H1 (cell line): ENCODE results near the gene ANKRD11. TPM values are rescaled to one million over a fixed set of nuclear protein-coding genes. Genes with fewer than 3 reads are reported as not detected.

ENCODE experiments used
- CTCF ChIA-PET: fragments of 300-600 bp; sonication (Branson Sonifier 250); formaldehyde crosslinking; loops from one replicate; lab custom pipeline; 2021; ENCODE audit not compliant: partially characterized antibody; lab: Charles Lee
- POLR2A ChIA-PET: fragments of 300-600 bp; sonication (Branson Sonifier 250); formaldehyde crosslinking; loops from one replicate; lab custom pipeline; 2021; ENCODE audit warnings: inconsistent platforms; ENCODE audit not compliant: partially characterized antibody; lab: Charles Lee
- DNase-seq, 2 experiments: peaks; one replicate each; pipeline versions ENCODE4 v3.0.0 to v3.0.0-alpha.2; 2010 to 2022; ENCODE audit warnings: low spot score in 2 of 2, low read depth in 1 of 2, mixed read lengths in 1 of 2
- FAIRE-seq: peaks from 2 replicates; lab custom pipeline; 2011; peaks lifted over from hg19 to GRCh38; lab: Jason Lieb, UNC
- H2AFZ ChIP-seq: 2 replicates; pipeline ENCODE4 v1.8.1; 2012; ENCODE audit warnings: low read length, inconsistent platforms
- H2AK5ac ChIP-seq: 2 replicates; pipeline ENCODE4 v1.6.1; 2013; ENCODE audit warnings: low read depth, low read length
- H2BK120ac ChIP-seq: replicated peaks from 2 replicates; pipeline ENCODE3; 2013; ENCODE audit warnings: low read depth, low read length, inconsistent platforms
- H2BK12ac ChIP-seq: 2 replicates; pipeline ENCODE4 v1.6.1; 2013; ENCODE audit warnings: low read depth, low read length
- H2BK15ac ChIP-seq: 2 replicates; pipeline ENCODE4 v1.6.1; 2013; ENCODE audit warnings: low read length
- H2BK20ac ChIP-seq: 2 replicates; pipeline ENCODE4 v1.6.1; 2013; ENCODE audit warnings: low read length
- H2BK5ac ChIP-seq: 2 replicates; pipeline ENCODE4 v1.6.1; 2013; ENCODE audit warnings: low read depth, low read length
- H3K14ac ChIP-seq: 2 replicates; pipeline ENCODE4 v1.6.1; 2013; ENCODE audit warnings: inconsistent platforms; ENCODE audit not compliant: insufficient read length
- H3K18ac ChIP-seq: 2 replicates; pipeline ENCODE4 v1.6.1; 2013; ENCODE audit warnings: low read length; ENCODE audit errors: extremely low read depth
- H3K23ac ChIP-seq: 2 replicates; pipeline ENCODE4 v1.6.1; 2013; ENCODE audit warnings: inconsistent platforms; ENCODE audit not compliant: insufficient read length
- H3K23me2 ChIP-seq: 2 replicates; pipeline ENCODE4 v1.6.1; 2013; ENCODE audit warnings: low read depth, low read length
- H3K27ac ChIP-seq: 2 replicates; pipeline ENCODE4 v1.6.1; 2011; ENCODE audit warnings: low read depth, low read length, inconsistent platforms
- H3K27me3 ChIP-seq, 4 experiments: replicated peaks in 1 of 4; 1 replicate in 1 of 4; 2 replicates in 3 of 4; pipeline versions ENCODE4 v1.6.1 to v1.8.1; 2011 to 2013; ENCODE audit warnings: low read length in 3 of 4, mild to moderate bottlenecking in 3 of 4, inconsistent platforms in 2 of 4, mixed read lengths in 2 of 4, moderate library complexity in 1 of 4; ENCODE audit not compliant: control insufficient read depth in 3 of 4, insufficient read depth in 3 of 4; ENCODE audit errors: extremely low read depth in 1 of 4
- H3K36me3 ChIP-seq, 4 experiments: 2 replicates each; pipeline versions ENCODE4 v1.6.1 to v1.8.1; 2011 to 2013; ENCODE audit warnings: mild to moderate bottlenecking in 4 of 4, low read length in 3 of 4, moderate library complexity in 2 of 4, control low read depth in 1 of 4, inconsistent platforms in 1 of 4; ENCODE audit not compliant: insufficient read depth in 4 of 4, control insufficient read depth in 2 of 4
- H3K4ac ChIP-seq: replicated peaks from 2 replicates; pipeline ENCODE3; 2013; ENCODE audit warnings: low read length, low read depth, mixed read lengths, inconsistent platforms; ENCODE audit not compliant: insufficient read length
- H3K4me1 ChIP-seq, 4 experiments: replicated peaks in 1 of 4; 1 replicate in 1 of 4; 2 replicates in 3 of 4; pipeline versions ENCODE4 v1.6.1 to v1.8.1; 2011 to 2013; ENCODE audit warnings: low read length in 3 of 4, inconsistent platforms in 2 of 4, mixed read lengths in 1 of 4; ENCODE audit not compliant: insufficient read depth in 4 of 4, control insufficient read depth in 3 of 4
- H3K4me2 ChIP-seq, 2 experiments: 2 replicates each; pipeline versions ENCODE4 v1.6.1 to v1.8.1; 2011 to 2013; ENCODE audit warnings: low read depth in 2 of 2, low read length in 2 of 2, control low read depth in 1 of 2, inconsistent platforms in 1 of 2, mild to moderate bottlenecking in 1 of 2; ENCODE audit not compliant: insufficient read depth in 1 of 2
- H3K4me3 ChIP-seq, 4 experiments: fragments of 200-600, 300-600 bp in 1 of 4; sonication (generic), shearing (Covaris generic), sonication (Bioruptor Twin) in 1 of 4; 2 replicates each; pipeline versions ENCODE4 v1.5.1 to v1.8.1; 2011 to 2016; ENCODE audit warnings: low read length in 4 of 4, low read depth in 3 of 4, control low read depth in 2 of 4, inconsistent platforms in 2 of 4, mild to moderate bottlenecking in 2 of 4, mixed read lengths in 1 of 4, moderate library complexity in 1 of 4; ENCODE audit not compliant: insufficient read depth in 2 of 4; ENCODE audit errors: extremely low read depth in 1 of 4
- H3K56ac ChIP-seq: replicated peaks from 2 replicates; pipeline ENCODE3; 2013; ENCODE audit warnings: low read depth, mild to moderate bottlenecking, mixed read lengths, low read length, inconsistent platforms; ENCODE audit not compliant: insufficient read length
- H3K79me1 ChIP-seq: 2 replicates; pipeline ENCODE4 v1.6.1; 2013; ENCODE audit warnings: low read depth, low read length, control low read depth
- H3K79me2 ChIP-seq, 2 experiments: 2 replicates each; pipeline versions ENCODE4 v1.6.1 to v1.8.1; 2012 to 2013; ENCODE audit warnings: low read length in 2 of 2, mild to moderate bottlenecking in 2 of 2, inconsistent platforms in 1 of 2; ENCODE audit not compliant: insufficient read depth in 2 of 2, control insufficient read depth in 1 of 2
- H3K9ac ChIP-seq, 4 experiments: replicated peaks in 1 of 4; 1 replicate in 1 of 4; 2 replicates in 3 of 4; pipeline versions ENCODE4 v1.6.1 to v1.8.1; 2011 to 2013; ENCODE audit warnings: low read depth in 3 of 4, low read length in 3 of 4, control low read depth in 2 of 4, mild to moderate bottlenecking in 2 of 4, moderate library complexity in 2 of 4, inconsistent platforms in 1 of 4; ENCODE audit errors: extremely low read depth in 1 of 4
- H3K9me3 ChIP-seq, 2 experiments: 2 replicates each; pipeline versions ENCODE4 v1.6.1 to v1.8.1; 2012 to 2013; ENCODE audit warnings: mild to moderate bottlenecking in 2 of 2, moderate library complexity in 2 of 2, control low read depth in 1 of 2, inconsistent platforms in 1 of 2, low read depth in 1 of 2, low read length in 1 of 2, mixed read lengths in 1 of 2; ENCODE audit not compliant: insufficient read depth in 2 of 2
- H4K20me1 ChIP-seq, 2 experiments: replicated peaks in 1 of 2; 2 replicates each; pipeline versions ENCODE3 to v1.8.1; 2011 to 2013; ENCODE audit warnings: inconsistent platforms in 2 of 2, low read length in 2 of 2, mild to moderate bottlenecking in 1 of 2; ENCODE audit not compliant: insufficient read depth in 2 of 2, control insufficient read depth in 1 of 2
- H4K5ac ChIP-seq: 2 replicates; pipeline ENCODE4 v1.6.1; 2013; ENCODE audit warnings: low read length, low read depth, mixed read lengths, inconsistent platforms; ENCODE audit not compliant: insufficient read length
- H4K8ac ChIP-seq: 2 replicates; pipeline ENCODE4 v1.8.0; 2013; ENCODE audit warnings: mild to moderate bottlenecking, moderate library complexity, low read length, inconsistent platforms; ENCODE audit not compliant: insufficient read depth; ENCODE audit errors: extremely low read depth
- H4K91ac ChIP-seq: replicated peaks from 2 replicates; pipeline ENCODE3; 2013; ENCODE audit warnings: low read length, mixed read lengths, inconsistent platforms; ENCODE audit not compliant: insufficient read length
- CBX5 ChIP-seq: fragments of 300-800, 300-1000 bp; sonication (generic); IDR thresholded peaks from 2 replicates; pipeline ENCODE4 v1.7.1; 2016; ENCODE audit warnings: antibody characterized with exemption, low read length, low read depth
- CREB1 ChIP-seq: IDR thresholded peaks from 2 replicates; pipeline ENCODE4 v1.6.1; 2012; ENCODE audit warnings: inconsistent platforms
- GABPA ChIP-seq: IDR thresholded peaks from 2 replicates; pipeline ENCODE4 v1.6.1; 2011; ENCODE audit warnings: mild to moderate bottlenecking, low read length, moderate library complexity, borderline replicate concordance; ENCODE audit not compliant: insufficient read depth
- RAD21 ChIP-seq, 2 experiments: IDR thresholded peaks in 1 of 2; conservative IDR thresholded peaks in 1 of 2; 2 replicates each; pipeline ENCODE4 v1.6.1; 2011; ENCODE audit warnings: low read depth in 2 of 2, low read length in 2 of 2, improper control_type of control experiment in 1 of 2, inconsistent platforms in 1 of 2, mild to moderate bottlenecking in 1 of 2, moderate library complexity in 1 of 2
- RXRA ChIP-seq: IDR thresholded peaks from 2 replicates; pipeline ENCODE4 v1.6.1; 2011; ENCODE audit warnings: low read depth, mild to moderate bottlenecking, low read length, moderate library complexity; ENCODE audit not compliant: insufficient read depth
- SAP30 ChIP-seq: fragments of 300-600 bp; sonication (generic); IDR thresholded peaks from 2 replicates; pipeline ENCODE4 v1.7.1; 2012; ENCODE audit warnings: low read length, moderate library complexity, mild to moderate bottlenecking, inconsistent platforms; ENCODE audit not compliant: insufficient read depth, insufficient replicate concordance
- SIRT6 ChIP-seq: IDR thresholded peaks from one replicate; pipeline ENCODE4 v1.7.1; 2012; ENCODE audit warnings: low read length, inconsistent platforms
- SP1 ChIP-seq: IDR thresholded peaks from 2 replicates; pipeline ENCODE4 v1.6.1; 2011; ENCODE audit warnings: low read depth, low read length
- SP4 ChIP-seq: IDR thresholded peaks from 2 replicates; pipeline ENCODE4 v1.6.1; 2012; ENCODE audit warnings: low read length, inconsistent platforms
- TEAD4 ChIP-seq: IDR thresholded peaks from 2 replicates; pipeline ENCODE4 v1.6.1; 2012; ENCODE audit warnings: low read depth, low read length, inconsistent platforms, mixed read lengths
- WGBS, 2 experiments: shearing (Covaris generic) in 1 of 2; methylation state at CpG; one replicate each; pipeline versions ENCODE4 v1.1.6 to v1.1.7; 2013 to 2015; ENCODE audit warnings: low lambda C conversion rate in 2 of 2, mixed read lengths in 2 of 2, inconsistent platforms in 1 of 2, low coverage in 1 of 2, missing lambda C conversion rate in 1 of 2; ENCODE audit not compliant: insufficient replicate concordance in 2 of 2, insufficient coverage in 1 of 2, insufficient read length in 1 of 2; ENCODE audit errors: extremely low coverage in 1 of 2, missing lambda C conversion rate in 1 of 2; 5-methylcytosine and 5-hydroxymethylcytosine counted together
- polyA plus RNA-seq, 7 experiments: library from polyadenylated mRNA; depleted of rRNA in 3 of 7; stranded (reverse) in 5 of 7; unstranded in 2 of 7; fragments of >200 nt in 5 of 7; fragments of 200-250 nt in 2 of 7; gene quantifications; 1 replicate in 5 of 7; 2 replicates in 1 of 7; 4 replicates in 1 of 7; pipeline versions ENCODE4 v1.2.1 to v1.2.3, GENCODE V29; 2011 to 2013; ENCODE audit warnings: missing spikeins in 2 of 7, mixed read lengths in 2 of 7
- total RNA-seq: library from RNA; stranded (reverse); fragmentation: NEBNext Ultra II Directional; extraction: Animal tissue kit (Norgen Biotek cat#: 25700); gene quantifications from 2 replicates; pipeline ENCODE4 v1.2.1, GENCODE V29; 2021

ANKRD11 gene
- total and polyA plus RNA-seq, 2 of the 8 experiments (the other 6 are each of a cell fraction or from before 2014, with no cell fraction given): 46.5 to 142 TPM

- Histone ChIP-seq H4K8ac (no peak overlapping the region), H3K79me2 (peaks cover 0 to 38% of the 10 kb centered on the region in 2 experiments; a peak in 2 of 4 replicates), H2BK12ac (peak overlapping the region; percentile 80; the same call in 1 of the 2 replicates), H3K4ac (no peak overlapping the region), H2AFZ (no peak overlapping the region), H3K14ac (no peak overlapping the region), H3K9me3 (no peaks in the 10 kb centered on the region), H3K23ac (no peak overlapping the region), H2BK15ac (no peak overlapping the region; the same call in 1 of the 2 replicates), H3K23me2 (peaks cover 2% of the 10 kb centered on the region; the same call in 1 of the 2 replicates), H2BK20ac (no peak overlapping the region), H3K18ac (no peak overlapping the region), H3K27me3 (no peaks in the 10 kb centered on the region), H4K20me1 (peaks cover 20 to 22% of the 10 kb centered on the region in 2 experiments), H3K4me1 (peaks cover 16 to 47% (median 43%) of the 10 kb centered on the region in 4 experiments), H3K27ac (no peak overlapping the region), H4K91ac (peak overlapping the region; percentile 88), H4K5ac (peak overlapping the region; percentile 31), H3K56ac (no peak overlapping the region), H2BK5ac (peak overlapping the region; percentile 84), H3K4me3 (no peak overlapping the region), H2BK120ac (no peak overlapping the region), H2AK5ac (no peak overlapping the region), H3K36me3 (peaks cover 25 to 36% (median 29%) of the 10 kb centered on the region in 4 experiments), H3K9ac (no peak overlapping the region), H3K4me2 (peak overlapping the region in 1 of 2 experiments; percentile 71; a peak in 1 of 4 replicates), H3K79me1 (peaks cover 7% of the 10 kb centered on the region)
- WGBS, 2 experiments: 76% methylated on average over 21 of the region's 25 CpGs; no CpG with 5 or more reads in 1 of the 2 experiments
- CTCF ChIA-PET: interaction anchor here (0.7 to 3.7 kb wide), 31 partner anchors 8 to 1341 kb away, joined by 3 to 28 read pairs (median 4); no protein-coding TSS in a partner anchor
- POLR2A ChIA-PET: interaction anchor here (0.6 to 1.6 kb wide), 13 partner anchors 12 to 824 kb away, joined by 3 to 5 read pairs (median 3); no protein-coding TSS in a partner anchor
- no peak for FAIRE-seq
- DNase-seq: peak; percentile 59 to 92
- TF ChIP-seq RXRA: 0 out of 2 replicates have a peak, but pooled peaks have one; percentile 32
- TF ChIP-seq SP4: 0 out of 2 replicates have a peak, but pooled peaks have one; percentile 33
- TF ChIP-seq CBX5: no peak
- peak; percentile 80 for TF ChIP-seq TEAD4
- peak; percentile 50 to 72; a peak in 3 of 4 replicates for TF ChIP-seq RAD21 (IDR thresholded peaks at IDR 0.05 in 1 of 2, conservative IDR thresholded peaks at IDR 0.05 in 1 of 2; ENCODE audit: low read depth in 2 of 2, low read length in 2 of 2)
- peak; percentile 94 for TF ChIP-seq SP1
- peak; percentile 67; the same call in 1 of the 2 replicates for TF ChIP-seq GABPA
- TF ChIP-seq CREB1: peak; percentile 49; the same call in 1 of the 2 replicates
- no peak for TF ChIP-seq SIRT6
- no peak for TF ChIP-seq SAP30
Measured at GRCh38 chr16:89289428-89290395, 200.6 kb downstream of the ANKRD11 start.
